Adrenal gland (tissue), 5 donors: ENCODE data around the gene GALK1.

ENCODE experiments used
- CTCF ChIP-seq, 6 experiments: fragments of 450-650 bp in 4 of 6; fragments of 200-600 bp in 2 of 6; sonication (generic) in 1 of 6; IDR thresholded peaks; 1 replicate in 5 of 6; 2 replicates in 1 of 6; pipeline versions ENCODE4 v1.5.1 to v1.8.0; 2016 to 2021; ENCODE audit warnings: antibody characterized with exemption in 6 of 6, mild to moderate bottlenecking in 2 of 6, moderate library complexity in 1 of 6
- POLR2A ChIP-seq, 2 donors: fragments of 450-650 bp; IDR thresholded peaks; one replicate each; pipeline ENCODE4 v1.6.1; 2017; ENCODE audit warnings: antibody characterized with exemption in 2 of 2, mild to moderate bottlenecking in 2 of 2, moderate library complexity in 1 of 2
- donor health status: DM: no; HTN: no; CAD: no.

DNA sequence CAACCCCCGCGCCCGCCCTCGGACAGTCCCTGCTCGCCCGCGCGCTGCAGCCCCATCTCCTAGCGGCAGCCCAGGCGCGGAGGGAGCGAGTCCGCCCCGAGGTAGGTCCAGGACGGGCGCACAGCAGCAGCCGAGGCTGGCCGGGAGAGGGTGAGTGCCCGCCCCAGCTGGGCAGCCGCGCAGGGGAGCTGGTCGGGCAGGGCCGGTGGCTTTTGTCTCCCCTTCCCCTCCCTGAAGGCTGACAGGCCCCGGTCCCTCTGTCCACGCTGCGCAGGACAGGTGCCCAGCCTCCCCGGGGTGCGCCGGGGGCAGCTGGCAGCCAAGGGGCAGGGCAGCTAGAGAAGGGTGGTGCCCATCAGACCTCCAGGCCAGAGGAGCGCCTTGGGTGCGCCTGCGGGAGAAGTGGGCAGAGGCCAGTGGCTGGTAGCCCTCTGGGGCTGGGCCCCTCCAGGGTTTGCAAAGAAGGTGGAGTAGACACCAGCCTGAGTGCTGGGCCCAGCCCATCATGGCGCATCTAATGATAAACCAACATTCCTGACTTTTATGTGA, 43.5 kb downstream of the GALK1 start:
- TF ChIP-seq POLR2A (IDR thresholded peaks at IDR 0.05): no peak
- no peak for TF ChIP-seq CTCF (IDR thresholded peaks at IDR 0.05)
